Vagina (tissue), 2 donors: Measurements from ENCODE around the gene NIF3L1.

Experiments used
- POLR2A ChIP-seq, 2 donors: fragments of 450-650 bp; IDR thresholded peaks; one replicate each; pipeline ENCODE4 v1.6.1; 2017; ENCODE audit warnings: antibody characterized with exemption in 2 of 2, mild to moderate bottlenecking in 2 of 2, moderate library complexity in 2 of 2
- POLR2AphosphoS5 ChIP-seq, 2 donors: sonication (generic); formaldehyde crosslinking; IDR thresholded peaks; one replicate each; pipeline ENCODE4 v1.9.0; 2017; ENCODE audit warnings: antibody characterized with exemption in 2 of 2, mild to moderate bottlenecking in 2 of 2, low read depth in 1 of 2; ENCODE audit not compliant: insufficient read depth in 1 of 2
- TF ChIP-seq, protein P1 (sequence below), 3 experiments: fragments of 450-650 bp in 2 of 3; fragments of 200-600 bp in 1 of 3; sonication (generic) in 1 of 3; IDR thresholded peaks; one replicate each; pipeline ENCODE4 v1.5.1; 2017 to 2019; ENCODE audit warnings: antibody characterized with exemption in 3 of 3, mild to moderate bottlenecking in 2 of 3, moderate library complexity in 2 of 3

DNA sequence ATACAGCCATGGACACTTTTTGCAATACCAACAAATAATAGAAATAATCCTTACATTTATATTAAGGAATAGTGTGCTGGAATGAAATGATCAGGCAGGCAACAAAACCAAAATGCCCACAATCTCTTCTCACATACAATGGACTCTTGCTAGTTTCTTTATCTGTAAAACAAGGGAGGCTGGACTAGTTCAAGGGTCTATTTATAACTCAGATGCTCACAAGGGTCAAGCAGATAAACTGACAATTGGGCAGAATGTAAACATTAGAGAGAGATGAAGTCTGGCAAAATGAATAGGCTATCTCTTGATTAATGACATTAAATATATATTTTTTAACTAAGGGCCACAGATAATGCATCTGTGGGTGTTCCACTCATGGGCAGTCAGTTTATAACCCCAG, 11.7 kb upstream of the NIF3L1 start:
- TF ChIP-seq, protein P1, sequence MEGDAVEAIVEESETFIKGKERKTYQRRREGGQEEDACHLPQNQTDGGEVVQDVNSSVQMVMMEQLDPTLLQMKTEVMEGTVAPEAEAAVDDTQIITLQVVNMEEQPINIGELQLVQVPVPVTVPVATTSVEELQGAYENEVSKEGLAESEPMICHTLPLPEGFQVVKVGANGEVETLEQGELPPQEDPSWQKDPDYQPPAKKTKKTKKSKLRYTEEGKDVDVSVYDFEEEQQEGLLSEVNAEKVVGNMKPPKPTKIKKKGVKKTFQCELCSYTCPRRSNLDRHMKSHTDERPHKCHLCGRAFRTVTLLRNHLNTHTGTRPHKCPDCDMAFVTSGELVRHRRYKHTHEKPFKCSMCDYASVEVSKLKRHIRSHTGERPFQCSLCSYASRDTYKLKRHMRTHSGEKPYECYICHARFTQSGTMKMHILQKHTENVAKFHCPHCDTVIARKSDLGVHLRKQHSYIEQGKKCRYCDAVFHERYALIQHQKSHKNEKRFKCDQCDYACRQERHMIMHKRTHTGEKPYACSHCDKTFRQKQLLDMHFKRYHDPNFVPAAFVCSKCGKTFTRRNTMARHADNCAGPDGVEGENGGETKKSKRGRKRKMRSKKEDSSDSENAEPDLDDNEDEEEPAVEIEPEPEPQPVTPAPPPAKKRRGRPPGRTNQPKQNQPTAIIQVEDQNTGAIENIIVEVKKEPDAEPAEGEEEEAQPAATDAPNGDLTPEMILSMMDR (IDR thresholded peaks at IDR 0.05): no peak
- no peak for TF ChIP-seq POLR2AphosphoS5 (IDR thresholded peaks at IDR 0.05; ENCODE audit: insufficient read depth in 1 of 2, low read depth in 1 of 2)
- TF ChIP-seq POLR2A (IDR thresholded peaks at IDR 0.05): no peak
